HG02884 (cell line): ENCODE data around the gene SOX11.

ENCODE experiments used
- ATAC-seq: cut with Tn5 transposase; IDR thresholded peaks from one replicate; pipeline ENCODE4 v1.9.1; 2021; ENCODE audit warnings: mild to moderate bottlenecking, moderate library complexity; ENCODE audit not compliant: unreplicated experiment

SOX11 gene

DNA sequence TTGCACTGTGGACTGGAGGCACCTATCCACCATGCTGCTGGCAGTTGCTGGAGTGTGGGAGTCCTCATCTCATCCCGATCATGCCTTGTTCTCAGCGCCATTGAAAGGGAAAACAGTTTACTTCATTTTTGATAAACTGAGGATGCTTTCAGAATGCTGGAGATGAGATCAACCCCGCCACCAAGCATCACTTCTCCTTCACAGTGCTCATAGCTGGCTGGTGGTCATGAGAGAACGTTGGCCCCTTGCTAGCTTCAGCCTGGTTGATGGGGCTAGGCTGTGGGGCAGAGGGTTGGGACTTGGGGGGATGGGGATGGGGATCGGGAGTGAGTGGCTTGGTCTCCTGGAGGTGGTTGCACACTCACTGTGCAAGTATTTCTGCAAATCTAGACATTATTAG is 30.1 kb downstream of the SOX11 start:
- no peak for ATAC-seq

GRCh38 chr2:5723791-5724735 is 31.9 kb downstream of the SOX11 start:
- no peak for ATAC-seq

DNA sequence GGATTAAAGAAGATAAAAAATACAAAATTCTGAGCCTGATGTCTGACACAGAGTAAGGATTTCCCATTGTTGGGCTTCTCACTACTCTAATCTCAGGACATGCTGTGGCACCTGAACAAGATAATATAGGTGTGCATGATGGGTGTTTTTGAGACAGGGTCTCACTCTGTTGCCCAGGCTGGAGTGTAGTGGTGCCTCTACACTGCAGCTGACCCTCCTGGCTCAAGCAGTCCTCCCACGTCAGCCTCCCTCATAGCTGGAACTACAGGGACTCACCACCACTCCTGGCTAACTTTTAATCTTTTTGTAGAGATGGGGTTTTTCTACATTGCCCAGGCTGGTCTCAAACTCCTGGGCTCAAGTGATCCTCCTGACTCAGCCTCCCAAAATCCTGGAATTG is 32.9 kb downstream of the SOX11 start:
- no peak for ATAC-seq

- ATAC-seq, result no peak
Observed at GRCh38 chr2:5725794-5726463, 33.7 kb downstream of the SOX11 start.

DNA sequence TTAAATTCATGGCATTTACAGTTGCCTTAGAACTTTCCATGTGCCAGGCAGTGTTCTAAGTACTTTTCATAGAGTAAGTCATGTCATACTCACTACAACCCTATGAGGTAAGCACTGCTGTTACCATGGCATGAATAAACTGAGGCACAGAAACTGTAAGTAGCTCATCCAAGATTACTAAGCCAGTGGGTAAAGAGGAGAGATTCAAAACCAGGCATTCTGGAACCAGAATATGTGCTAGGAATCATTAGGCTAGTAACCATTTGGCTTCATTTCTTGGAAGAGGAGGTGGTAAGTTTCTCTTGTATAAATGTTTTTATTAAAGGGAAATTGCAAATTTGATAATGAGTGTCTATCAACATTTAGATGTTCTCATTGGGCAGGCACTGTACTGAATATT is 35.1 kb downstream of the SOX11 start:
- ATAC-seq, result no peak

GRCh38 chr2:5729416-5729815 is 37.2 kb downstream of the SOX11 start:
- no peak for ATAC-seq

DNA sequence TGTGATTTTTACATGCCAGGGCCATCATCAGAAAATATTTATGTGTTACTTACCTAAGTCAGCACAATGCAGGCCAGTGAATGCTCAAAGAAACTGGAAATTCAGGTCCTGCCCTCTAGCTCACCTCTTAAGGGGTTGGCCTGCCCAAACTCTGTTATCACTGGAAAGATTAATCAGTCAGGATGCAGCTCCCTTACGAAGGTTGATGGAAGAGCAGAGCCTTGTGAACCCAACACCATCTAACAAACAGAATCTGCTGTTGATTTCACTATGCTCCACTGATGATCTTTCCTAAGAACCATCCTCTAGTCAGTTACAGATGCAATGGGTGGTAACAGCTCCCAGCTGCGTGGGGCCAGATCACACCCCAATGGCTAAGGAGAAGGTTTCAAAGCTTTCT is 38.2 kb downstream of the SOX11 start:
- no peak for ATAC-seq

DNA sequence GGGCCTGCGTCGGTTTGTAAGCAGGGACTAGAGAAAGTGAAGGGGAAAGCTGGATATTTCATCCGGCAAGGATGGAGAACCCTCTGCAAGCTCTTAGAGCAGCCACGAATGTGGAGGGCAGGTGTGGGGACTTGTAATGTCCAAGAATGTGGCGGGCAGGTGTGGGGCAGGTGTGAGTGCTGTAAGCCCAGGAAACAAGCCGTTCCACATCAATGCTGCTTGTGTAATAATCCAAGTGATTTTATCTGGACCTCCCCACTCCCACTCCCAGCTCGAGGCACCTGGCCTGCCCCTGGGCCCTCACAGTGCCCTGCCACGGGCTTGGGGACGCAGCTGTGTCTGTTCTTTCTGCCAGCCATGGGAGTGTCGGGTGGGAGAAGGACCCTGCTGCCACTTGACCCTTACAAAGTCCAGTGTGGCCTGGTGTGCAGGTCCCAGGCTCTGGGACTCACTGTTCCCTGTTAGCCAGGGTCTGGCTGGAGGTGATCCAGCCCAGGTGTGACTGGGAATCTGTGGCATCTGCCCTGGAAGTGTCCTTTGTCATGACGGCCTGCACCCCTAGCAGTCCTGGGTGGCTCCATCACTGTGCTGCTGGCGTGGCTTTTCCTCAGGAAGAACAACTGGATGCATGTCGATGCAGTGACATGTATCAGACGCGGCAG is 42.8 kb downstream of the SOX11 start:
- ATAC-seq, result no peak

DNA sequence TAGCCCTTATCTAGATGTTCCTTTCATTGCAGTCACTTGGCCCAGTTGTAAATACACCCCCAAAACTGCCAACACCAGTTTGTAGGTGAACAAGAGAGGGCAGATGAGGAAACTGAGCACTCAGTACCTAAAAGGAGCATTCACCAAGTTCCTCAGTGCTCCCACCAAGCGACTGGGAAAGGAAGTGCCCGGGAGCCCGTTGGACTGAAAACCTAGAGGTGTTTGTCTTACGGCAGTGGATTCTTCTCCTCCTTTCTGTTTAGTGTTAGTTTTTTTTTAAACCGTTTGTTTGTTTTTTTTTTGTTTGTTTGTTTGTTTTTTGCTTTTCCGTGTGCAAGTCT is 43.3 kb downstream of the SOX11 start:
- no peak for ATAC-seq

- no peak for ATAC-seq
Observed at GRCh38 chr2:5736050-5736449, 43.9 kb downstream of the SOX11 start.

DNA sequence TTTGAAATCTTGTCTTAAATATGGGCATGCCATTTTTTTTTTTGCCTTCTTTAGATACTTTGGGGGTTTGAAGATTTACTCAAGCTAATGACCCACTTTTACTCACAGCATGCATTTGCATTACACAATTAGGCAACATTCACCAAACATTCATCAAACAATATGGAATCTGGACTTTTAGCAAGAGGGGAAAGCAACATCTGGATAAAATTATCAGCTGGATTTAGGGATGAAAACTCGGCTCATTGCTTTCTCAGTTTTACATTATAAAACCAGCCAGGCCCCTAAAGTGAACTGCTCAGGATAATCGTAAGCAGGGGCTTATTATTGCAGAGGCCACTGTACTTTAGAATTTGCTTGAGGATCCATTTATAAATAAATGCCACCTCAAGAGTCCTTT is 44.7 kb downstream of the SOX11 start:
- no peak for ATAC-seq

- ATAC-seq, result no peak
Observed at GRCh38 chr2:5740053-5740452, 47.9 kb downstream of the SOX11 start.

DNA sequence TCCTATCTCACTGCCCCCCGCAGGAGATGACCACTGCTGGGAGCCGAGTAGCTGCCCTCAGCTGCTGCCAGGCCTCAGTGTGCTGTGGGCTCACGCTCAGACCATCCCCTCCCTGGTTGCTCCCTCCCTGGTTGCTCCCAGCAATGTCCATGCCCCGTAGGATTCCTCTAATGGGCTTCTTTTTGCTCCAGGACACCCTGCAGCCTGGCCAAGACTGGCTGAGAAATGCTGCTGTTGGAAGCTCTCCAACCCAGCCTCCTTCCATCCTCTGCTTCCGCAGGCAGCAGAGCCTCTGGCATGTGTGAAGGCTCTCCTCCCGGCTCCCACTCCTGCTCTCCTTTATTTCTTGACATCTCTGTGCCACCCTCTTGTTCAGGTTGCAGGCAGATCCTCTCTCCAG is 48.6 kb downstream of the SOX11 start:
- ATAC-seq, result no peak

DNA sequence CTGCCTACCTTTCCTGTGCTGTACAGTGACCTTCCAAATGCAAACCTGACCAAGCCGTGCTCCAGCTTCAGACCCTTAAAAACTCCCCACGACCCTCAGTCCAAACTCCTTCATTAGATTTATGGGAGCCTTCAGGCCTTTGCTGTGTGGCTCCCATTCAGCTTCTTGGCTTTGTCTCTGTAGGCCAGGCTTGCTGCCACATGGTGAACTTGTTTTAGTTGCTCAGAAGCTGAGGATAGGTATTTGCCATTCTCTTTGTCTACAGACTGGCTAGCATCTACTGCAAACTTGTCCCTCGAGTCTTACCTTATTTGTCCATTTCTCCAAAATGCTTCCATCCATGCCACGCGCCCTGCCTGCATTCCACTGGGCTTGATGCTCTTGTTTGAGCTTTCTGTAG is 49.1 kb downstream of the SOX11 start:
- ATAC-seq, result no peak

GRCh38 chr2:5742126-5742525 is 49.9 kb downstream of the SOX11 start:
- no peak for ATAC-seq

DNA sequence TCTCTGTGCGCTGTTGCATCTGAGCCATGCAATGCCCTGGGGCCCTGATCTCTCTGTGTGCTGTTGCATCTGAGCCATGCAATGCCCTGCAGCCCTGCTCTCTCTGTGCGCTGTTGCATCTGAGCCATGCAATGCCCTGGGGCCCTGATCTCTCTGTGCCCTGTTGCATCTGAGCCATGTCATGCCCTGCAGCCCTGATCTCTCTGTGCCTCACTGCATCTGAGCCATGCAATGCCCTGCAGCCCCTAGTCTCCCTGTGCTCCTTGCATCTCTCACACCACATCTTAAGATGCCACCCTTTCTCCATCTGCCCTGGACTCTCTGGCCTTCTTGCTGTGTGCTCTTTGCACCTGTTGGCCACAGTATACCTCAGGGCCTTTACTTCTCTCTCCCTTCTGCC is 56.2 kb downstream of the SOX11 start:
- no peak for ATAC-seq

GRCh38 chr2:5748946-5749345 is 56.8 kb downstream of the SOX11 start:
- no peak for ATAC-seq

DNA sequence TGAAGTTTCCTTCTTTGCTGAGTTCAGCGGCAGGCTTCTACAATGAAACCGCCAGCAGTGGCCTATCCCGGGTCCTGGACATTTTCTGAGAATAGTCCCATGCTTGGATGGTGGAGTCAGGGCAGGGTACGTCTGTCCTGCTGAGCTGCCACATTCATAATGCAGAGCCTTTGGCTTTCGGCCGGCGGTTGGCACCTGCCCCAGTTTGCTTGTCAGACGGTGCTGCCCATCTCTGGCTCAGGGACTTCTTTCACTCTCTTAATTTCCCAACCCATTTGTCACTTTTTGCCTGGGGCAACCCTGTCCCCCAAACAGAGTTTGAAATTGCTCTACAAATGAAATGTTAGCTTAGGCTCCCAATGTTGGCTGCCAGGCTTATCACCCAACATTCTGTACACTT is 57.2 kb downstream of the SOX11 start:
- no peak for ATAC-seq
